Activated T-helper 2 cell treated with anti-CD3 and anti-CD28 coated beads, Interferon-gamma antibody, Interleukin-2, Interleukin-4, amounts not matched to agents 10 μg/mL and 5 μg/mL and 100 μg/mL, durations not matched to agents 14 hours and 24 hours and 36 hours (primary cell): ENCODE measurements around the gene MANF. TPM values are rescaled to one million over a fixed set of nuclear protein-coding genes. Genes with fewer than 3 reads are reported as not detected.
"Not testable (repeated sequence)": the region's sequence is repeated elsewhere in the genome, so short reads cannot be mapped to it uniquely, and the experiment has no call there.

Source experiments
- DNase-seq: peaks from one replicate; pipeline ENCODE4 v3.0.0; 2021; ENCODE audit warnings: low spot score
- H3K27ac Mint-ChIP-seq: one replicate; pipeline ENCODE4 v1.8.0; 2021; ENCODE audit warnings: mixed read lengths
- H3K27me3 Mint-ChIP-seq: one replicate; pipeline ENCODE4 v1.8.0; 2021; ENCODE audit warnings: low read depth, mixed read lengths
- H3K36me3 Mint-ChIP-seq: one replicate; pipeline ENCODE4 v1.8.0; 2021; ENCODE audit warnings: low read depth, mixed read lengths
- H3K4me1 Mint-ChIP-seq: one replicate; pipeline ENCODE4 v1.8.0; 2021; ENCODE audit warnings: low read depth, mixed read lengths
- H3K4me3 Mint-ChIP-seq: one replicate; pipeline ENCODE4 v1.8.0; 2021; ENCODE audit warnings: low read depth, mild to moderate bottlenecking, moderate library complexity, mixed read lengths
- H3K9me3 Mint-ChIP-seq: one replicate; pipeline ENCODE4 v1.8.0; 2021; ENCODE audit warnings: mixed read lengths
- intact Hi-C: fragments of 100-400 bp; cut with micrococcal nuclease; formaldehyde crosslinking; loops from one replicate; pipeline ENCODE4 v1.15.1; 2023
- total RNA-seq: library from RNA; stranded (reverse); gene quantifications from 2 replicates; pipeline ENCODE4 v1.2.3, GENCODE V29; 2022

MANF gene
- total RNA-seq, 1 donor from 2014 or later, result 235 TPM

DNA sequence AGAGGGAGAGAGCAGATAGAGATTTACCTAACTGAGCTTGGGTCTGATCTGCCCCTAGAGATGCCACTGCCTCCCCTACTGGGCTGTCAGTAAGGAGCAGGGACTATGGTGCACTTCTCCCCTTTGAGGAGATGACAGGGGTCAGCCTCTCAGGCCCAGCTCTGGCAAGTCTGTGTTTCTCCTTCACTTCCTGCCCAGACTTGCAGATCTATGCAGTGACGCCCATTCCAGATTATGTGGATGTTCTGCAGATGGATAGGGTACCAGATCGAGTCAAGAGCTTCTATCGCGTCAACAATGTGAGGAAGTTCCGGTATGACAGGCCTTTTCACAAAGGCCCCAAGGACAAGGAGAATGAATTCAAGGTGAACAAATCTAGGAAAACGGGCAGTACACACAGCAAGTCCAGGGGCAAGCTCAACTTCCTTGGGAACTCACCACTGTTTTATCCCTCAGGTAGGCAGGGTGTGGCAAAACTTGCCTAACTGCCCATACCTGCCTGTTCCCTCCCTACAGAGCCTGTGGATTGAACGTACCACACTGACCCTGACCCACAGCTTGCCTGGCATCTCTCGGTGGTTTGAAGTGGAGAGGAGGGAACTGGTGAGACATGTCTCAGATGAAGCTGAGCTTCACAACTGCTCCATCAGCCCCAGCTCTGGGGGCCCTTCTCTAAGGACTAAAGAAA lies 29.1 kb upstream of the MANF start:
- Mint-ChIP-seq H3K4me1 (no peaks in the 10 kb centered on the region), H3K36me3 (no peaks in the 10 kb centered on the region), H3K27me3 (no peaks in the 10 kb centered on the region), H3K27ac (no peak overlapping the region), H3K9me3 (no peaks in the 10 kb centered on the region), H3K4me3 (no peak overlapping the region)
- no peak for DNase-seq
- intact Hi-C loops, result no loop called here

DNA sequence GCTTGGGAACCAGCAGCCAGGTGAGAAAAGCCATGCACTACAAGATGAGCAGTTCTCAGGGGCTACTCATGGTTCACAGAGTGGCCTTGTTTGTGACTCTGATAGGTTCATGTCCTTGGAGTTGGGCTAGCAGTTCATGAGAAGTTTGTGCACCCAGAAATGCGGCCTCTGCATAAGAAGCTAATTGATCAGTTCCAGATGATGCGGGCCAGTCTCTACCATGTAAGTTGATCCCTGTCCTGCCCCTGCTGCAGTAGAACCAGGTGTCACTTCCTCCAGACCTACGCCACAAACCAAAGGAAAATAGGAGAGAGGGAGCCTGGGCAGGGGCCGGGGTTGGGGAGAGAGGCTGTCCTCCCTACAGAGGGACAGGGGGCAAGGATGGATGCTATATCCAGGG lies 27.2 kb upstream of the MANF start:
- intact Hi-C loops, result no loop called here
- Mint-ChIP-seq H3K27me3 (no peaks in the 10 kb centered on the region), H3K36me3 (no peaks in the 10 kb centered on the region), H3K27ac (no peak overlapping the region), H3K4me1 (no peaks in the 10 kb centered on the region), H3K9me3 (no peaks in the 10 kb centered on the region), H3K4me3 (no peak overlapping the region)
- no peak for DNase-seq

DNA sequence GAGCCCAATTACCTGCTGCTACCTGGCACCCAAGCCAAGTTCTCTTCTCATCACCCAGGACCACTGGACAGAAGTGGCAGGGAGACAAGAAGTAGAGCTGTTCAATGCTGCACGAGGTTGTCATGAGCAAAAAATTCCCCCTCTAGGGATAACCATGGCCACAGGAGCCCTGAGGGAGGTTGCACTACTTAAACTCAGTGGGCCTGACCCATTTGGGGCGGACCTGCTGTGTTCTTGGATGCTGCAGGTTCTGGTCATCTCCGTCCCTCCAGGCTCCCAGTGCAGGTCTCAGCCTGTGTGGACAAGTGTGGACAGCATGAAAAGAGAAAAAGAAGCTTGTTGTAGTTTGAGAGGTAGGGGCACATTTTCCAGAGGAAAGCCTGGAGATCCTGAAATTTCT lies 26.1 kb upstream of the MANF start:
- Mint-ChIP-seq H3K4me3 (no peak overlapping the region), H3K9me3 (no peaks in the 10 kb centered on the region), H3K4me1 (no peaks in the 10 kb centered on the region), H3K27me3 (no peaks in the 10 kb centered on the region), H3K27ac (no peak overlapping the region), H3K36me3 (no peaks in the 10 kb centered on the region)
- DNase-seq, result no peak
- intact Hi-C loops, result no loop called here

DNA sequence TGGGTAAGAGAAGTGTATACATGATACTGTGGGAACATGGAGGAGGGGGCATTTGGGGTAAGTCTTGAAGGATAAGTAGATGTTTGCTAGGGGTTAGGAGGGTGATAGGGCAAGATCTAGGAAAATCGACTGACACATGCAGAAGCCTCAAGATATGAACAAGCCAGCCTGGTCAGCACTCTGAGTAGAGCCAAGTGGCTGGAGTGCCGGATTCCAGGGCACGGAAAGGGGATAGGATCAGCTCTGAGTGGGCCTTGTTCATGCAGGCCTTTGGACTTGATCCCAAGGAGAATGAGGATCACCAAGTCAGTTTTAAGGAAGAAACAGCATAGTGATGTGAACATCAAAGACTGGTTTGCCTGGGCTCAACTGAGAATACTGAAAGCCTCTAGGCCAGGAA lies 24.3 kb upstream of the MANF start:
- no peak overlapping the region for H3K27ac Mint-ChIP-seq
- H3K27me3 Mint-ChIP-seq, result peaks cover 2% of the 10 kb centered on the region

DNA sequence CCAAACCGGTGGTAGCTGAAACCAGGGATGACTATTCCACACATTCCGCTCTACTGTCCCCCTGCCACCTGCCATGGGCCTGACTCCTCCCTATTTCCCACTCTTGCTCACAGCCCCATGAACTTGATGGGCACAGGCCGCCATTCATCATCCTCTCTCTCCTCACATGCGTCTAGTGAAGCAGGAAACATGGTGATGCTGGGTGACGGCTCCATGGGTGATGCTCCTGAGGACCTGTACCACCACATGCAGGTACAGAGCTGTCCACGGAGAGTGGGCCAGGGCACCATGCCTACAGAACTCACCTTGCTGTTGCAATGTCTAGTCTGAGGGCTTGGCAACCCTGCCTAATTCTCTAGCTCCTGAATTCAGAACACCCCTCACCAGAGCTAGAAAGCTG lies 23.3 kb upstream of the MANF start:
- Mint-ChIP-seq H3K9me3 (no peaks in the 10 kb centered on the region), H3K27ac (no peak overlapping the region), H3K36me3 (no peaks in the 10 kb centered on the region)

More for the DNA sequence above, 24.3 kb upstream of the MANF start:
- no peaks in the 10 kb centered on the region for H3K36me3 Mint-ChIP-seq
- intact Hi-C loops, result no loop called here
- DNase-seq, result no peak
- no peaks in the 10 kb centered on the region for H3K4me1 Mint-ChIP-seq
- no peak overlapping the region for H3K4me3 Mint-ChIP-seq
- no peaks in the 10 kb centered on the region for H3K9me3 Mint-ChIP-seq

DNA sequence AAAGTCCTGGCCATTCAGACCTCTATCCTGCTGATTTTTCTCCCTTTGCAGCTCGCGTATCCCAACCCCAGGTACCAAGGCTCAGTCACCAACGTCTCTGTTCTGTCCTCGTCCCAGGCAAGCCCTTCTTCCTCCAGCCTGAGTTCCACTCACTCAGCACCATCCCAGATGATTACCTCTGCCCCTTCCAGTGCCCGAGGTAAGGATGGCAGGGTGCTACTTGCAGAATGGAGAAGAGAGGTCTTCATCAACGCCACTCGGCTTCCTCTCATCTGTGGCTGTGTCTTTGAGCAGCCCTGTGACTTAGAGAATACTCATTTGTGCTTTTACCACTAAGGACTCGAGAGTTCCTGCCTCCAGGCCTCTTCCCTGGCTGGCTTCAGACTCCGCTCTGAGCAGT lies 22.6 kb upstream of the MANF start:
- Mint-ChIP-seq H3K27ac (no peak overlapping the region), H3K4me3 (no peak overlapping the region), H3K9me3 (no peaks in the 10 kb centered on the region), H3K27me3 (peaks cover 9% of the 10 kb centered on the region), H3K36me3 (no peaks in the 10 kb centered on the region), H3K4me1 (no peaks in the 10 kb centered on the region)
- DNase-seq, result no peak
- intact Hi-C loops, result no loop called here

More for the DNA sequence above, 23.3 kb upstream of the MANF start:
- Mint-ChIP-seq H3K4me1 (no peaks in the 10 kb centered on the region), H3K4me3 (no peak overlapping the region), H3K27me3 (peaks cover 5% of the 10 kb centered on the region)
- intact Hi-C loops, result no loop called here
- DNase-seq, result no peak

DNA sequence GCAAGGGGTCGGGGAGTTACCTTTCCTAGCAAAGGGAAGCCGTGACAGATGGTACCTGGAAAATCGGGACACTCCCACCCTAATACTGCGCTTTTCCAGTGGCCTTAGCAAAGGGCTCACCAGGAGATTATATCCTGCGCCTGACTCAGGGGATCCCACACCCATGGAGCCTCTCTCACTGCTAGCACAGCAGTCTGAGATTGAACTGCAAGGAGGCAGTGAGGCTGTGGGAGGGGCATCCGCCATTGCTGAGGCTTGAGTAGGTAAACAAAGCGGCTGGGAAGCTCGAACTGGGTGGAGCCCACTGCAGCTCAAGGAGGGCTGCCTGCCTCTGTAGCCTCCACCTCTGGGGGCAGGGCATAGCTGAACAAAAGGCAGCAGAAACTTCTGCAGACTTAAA lies 16.8 kb upstream of the MANF start:
- DNase-seq, H3K4me1 Mint-ChIP-seq, intact Hi-C loops, H3K4me3 Mint-ChIP-seq, H3K9me3 Mint-ChIP-seq, H3K36me3 Mint-ChIP-seq, H3K27me3 Mint-ChIP-seq, H3K27ac Mint-ChIP-seq: not testable (repeated sequence)

DNA sequence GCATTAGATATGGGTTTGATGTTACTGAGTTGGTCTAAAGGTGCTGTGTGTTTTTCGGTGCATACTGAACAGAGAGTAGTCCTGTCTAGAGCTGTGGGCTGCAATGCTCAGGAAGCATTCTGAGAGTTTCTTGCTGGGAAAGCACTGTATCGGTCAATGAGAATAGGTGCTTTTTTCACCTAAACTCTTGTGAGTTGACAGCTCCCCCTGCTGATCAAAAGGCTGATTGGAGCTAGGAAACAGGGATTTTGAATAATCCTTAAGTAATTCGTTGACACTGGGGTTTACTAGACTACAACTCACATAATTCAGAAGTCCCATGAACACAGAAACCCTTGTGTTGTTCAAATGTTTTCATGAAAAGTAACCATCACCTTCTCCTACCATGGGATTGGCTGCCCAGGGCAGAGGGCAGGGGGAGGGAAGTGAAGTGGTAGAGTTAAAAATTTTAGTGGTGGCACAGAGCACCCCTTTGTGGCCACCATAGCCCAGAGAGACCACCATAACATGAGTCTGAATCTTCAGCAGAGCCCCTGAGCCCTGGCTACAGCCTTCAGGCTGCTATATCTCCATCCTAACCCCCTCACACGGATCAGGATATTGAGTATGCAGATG lies 13.0 kb upstream of the MANF start:
- Mint-ChIP-seq H3K4me3 (no peak overlapping the region), H3K4me1 (no peaks in the 10 kb centered on the region), H3K9me3 (no peaks in the 10 kb centered on the region), H3K27me3 (peaks cover 5% of the 10 kb centered on the region), H3K36me3 (no peaks in the 10 kb centered on the region), H3K27ac (no peak overlapping the region)
- intact Hi-C loops, result loop anchor here (5.0 kb wide), 2 partner anchors 755 to 800 kb away; partner anchors contain the start of gene MAPKAPK3
- no peak for DNase-seq

DNA sequence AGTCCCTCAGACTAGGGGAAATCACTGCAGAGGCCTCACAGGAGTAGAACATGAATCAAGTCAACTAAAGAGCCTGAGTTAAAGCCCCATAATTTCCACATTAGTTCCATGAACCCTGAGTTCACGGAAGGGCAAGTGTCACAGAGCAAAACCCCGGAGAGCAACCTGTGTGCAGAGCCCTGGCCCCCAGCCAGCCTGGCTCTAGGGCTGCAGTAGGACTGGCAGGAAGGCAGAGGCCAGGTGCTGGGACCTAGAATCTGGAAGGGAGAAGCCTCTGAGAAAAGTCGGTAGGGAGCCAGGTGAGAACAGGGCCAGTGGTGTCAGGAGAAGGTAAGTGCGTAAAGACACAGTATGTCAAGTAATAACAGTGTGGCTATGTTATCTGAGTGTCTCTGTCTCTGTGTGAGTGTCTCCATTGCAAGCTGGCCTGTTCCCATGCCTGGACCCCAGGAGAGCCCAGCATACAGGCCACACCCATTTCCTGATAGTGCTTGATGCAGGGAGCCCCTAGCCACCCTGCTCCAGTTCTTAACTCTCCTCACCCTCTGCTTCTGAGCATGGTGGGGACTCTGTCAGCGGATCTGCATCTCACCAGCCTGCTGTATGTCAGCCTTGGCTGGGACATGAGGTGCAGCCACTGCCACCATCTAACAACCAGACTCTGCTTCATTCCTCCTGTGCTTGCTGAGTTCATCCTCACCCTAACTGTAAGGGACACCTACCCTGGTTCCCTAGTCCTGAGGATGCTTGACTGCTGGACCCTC lies 11.3 kb upstream of the MANF start:
- Mint-ChIP-seq H3K36me3 (no peaks in the 10 kb centered on the region), H3K27me3 (peaks cover 1% of the 10 kb centered on the region), H3K27ac (no peak overlapping the region), H3K4me3 (no peak overlapping the region), H3K4me1 (no peaks in the 10 kb centered on the region), H3K9me3 (no peaks in the 10 kb centered on the region)
- no peak for DNase-seq
- intact Hi-C loops, result loop anchor here (5.0 kb wide), 2 partner anchors 757 to 802 kb away; partner anchors contain the start of gene MAPKAPK3

DNA sequence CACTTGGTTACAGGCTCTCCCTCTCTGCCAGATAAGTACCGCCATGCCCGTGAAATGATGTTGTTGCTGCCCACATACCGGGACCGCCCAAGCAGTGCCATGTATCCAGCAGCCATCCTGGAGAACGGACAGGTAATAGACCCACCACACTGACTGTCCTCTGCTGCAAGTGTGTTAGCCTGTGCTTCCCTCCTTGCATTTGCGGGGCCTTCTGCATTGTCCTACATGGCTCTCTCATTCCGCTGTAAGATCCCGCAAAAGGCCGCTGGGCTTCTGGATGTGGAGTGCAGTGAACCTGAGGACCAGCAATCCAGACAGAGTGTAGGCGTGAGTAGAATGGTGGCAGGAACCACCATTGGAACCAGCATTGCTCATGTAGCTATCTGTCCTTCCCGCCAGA lies 10.6 kb upstream of the MANF start:
- Mint-ChIP-seq H3K4me1 (no peaks in the 10 kb centered on the region), H3K4me3 (no peak overlapping the region), H3K9me3 (no peaks in the 10 kb centered on the region), H3K36me3 (no peaks in the 10 kb centered on the region), H3K27ac (no peak overlapping the region), H3K27me3 (peaks cover under 1% of the 10 kb centered on the region)
- DNase-seq, result no peak
- intact Hi-C loops, result loop anchor here (5.0 kb wide), 2 partner anchors 757 to 802 kb away; partner anchors contain the start of gene MAPKAPK3

DNA sequence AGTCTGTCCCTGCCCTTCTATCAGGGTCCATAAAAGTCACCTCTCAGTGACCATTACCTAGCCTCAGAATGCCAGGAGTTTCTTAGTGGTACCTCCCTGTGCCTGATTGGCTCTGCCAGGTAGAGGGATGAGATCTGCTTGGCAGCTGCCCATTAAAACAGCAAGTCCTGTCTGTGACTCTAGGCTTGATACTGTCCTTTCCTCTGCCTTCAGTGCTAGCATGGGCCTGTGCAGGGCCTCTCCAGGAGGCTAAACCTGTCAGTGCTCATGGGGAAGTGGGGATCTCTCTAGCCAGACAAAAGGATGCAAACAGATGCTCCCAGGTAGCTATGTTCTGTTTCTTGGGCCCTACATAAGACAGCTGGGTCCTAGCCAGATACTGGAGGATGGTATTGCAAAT lies 10.0 kb upstream of the MANF start:
- Mint-ChIP-seq H3K36me3 (no peaks in the 10 kb centered on the region), H3K4me3 (no peak overlapping the region), H3K27me3 (no peaks in the 10 kb centered on the region), H3K9me3 (no peaks in the 10 kb centered on the region), H3K4me1 (no peaks in the 10 kb centered on the region), H3K27ac (no peak overlapping the region)
- no peak for DNase-seq
- intact Hi-C loops, result no loop called here

DNA sequence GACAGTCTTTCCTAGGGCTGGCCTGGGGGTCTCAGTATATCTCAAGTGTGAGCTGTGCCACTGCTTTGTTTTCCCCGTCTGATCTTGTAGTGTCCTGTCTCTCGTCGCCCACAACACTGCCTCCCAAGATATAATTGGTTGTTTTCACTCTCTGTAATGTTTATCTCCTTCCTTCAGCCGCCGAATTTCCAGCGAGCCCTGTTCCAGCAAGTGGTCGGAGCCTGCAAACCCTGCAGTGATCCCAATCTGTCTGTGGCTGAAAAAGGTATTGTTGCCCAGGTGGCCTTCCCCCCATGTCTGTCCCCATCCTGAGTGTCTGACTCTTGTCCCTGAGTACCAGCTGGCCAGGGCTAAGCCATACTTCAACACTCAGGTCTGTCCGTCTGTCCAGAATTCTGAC lies 9.5 kb upstream of the MANF start:
- no peaks in the 10 kb centered on the region for H3K4me1 Mint-ChIP-seq
- intact Hi-C loops, result no loop called here
- no peaks in the 10 kb centered on the region for H3K36me3 Mint-ChIP-seq
- no peaks in the 10 kb centered on the region for H3K27me3 Mint-ChIP-seq
- DNase-seq, result no peak
- H3K9me3 Mint-ChIP-seq, result no peaks in the 10 kb centered on the region
- H3K4me3 Mint-ChIP-seq, result no peak overlapping the region
- no peak overlapping the region for H3K27ac Mint-ChIP-seq

DNA sequence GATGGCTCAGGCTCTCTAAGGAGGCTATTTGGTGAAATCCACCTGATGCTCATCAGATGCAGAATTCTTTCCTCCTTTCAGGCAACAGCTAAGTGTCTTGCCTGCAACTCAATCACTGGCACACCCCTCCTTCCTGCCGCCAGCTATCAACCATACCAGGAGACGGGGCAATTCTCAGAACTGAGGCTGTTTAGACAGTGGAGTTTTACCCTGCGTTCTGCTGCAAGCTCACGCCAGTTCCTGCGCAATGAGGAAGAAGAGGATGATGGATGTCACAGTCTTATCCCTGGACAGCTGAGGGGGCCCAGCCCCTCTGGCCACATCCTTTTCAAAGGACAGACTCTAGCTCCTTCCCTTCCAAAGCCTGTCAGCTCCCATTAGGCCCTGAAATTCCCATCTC lies 7.0 kb upstream of the MANF start:
- H3K27ac Mint-ChIP-seq, result no peak overlapping the region
- no peaks in the 10 kb centered on the region for H3K36me3 Mint-ChIP-seq
- H3K4me1 Mint-ChIP-seq, result no peaks in the 10 kb centered on the region
- intact Hi-C loops, result no loop called here
- H3K27me3 Mint-ChIP-seq, result no peaks in the 10 kb centered on the region
- no peak overlapping the region for H3K4me3 Mint-ChIP-seq
- DNase-seq, result no peak
- H3K9me3 Mint-ChIP-seq, result no peaks in the 10 kb centered on the region
